Liver (tissue), 9 donors: Measurements from ENCODE around the gene KHK. TPM values are rescaled to one million over a fixed set of nuclear protein-coding genes. Genes with fewer than 3 reads are reported as not detected.
A peak's percentile ranks its signal among the peaks of the same experiment; 100 is the strongest.

ENCODE experiments used
- DNase-seq: peaks from one replicate; pipeline ENCODE4 v3.0.0-alpha.2; 2017; ENCODE audit warnings: low spot score
- H3K27ac ChIP-seq, 2 donors: one replicate each; pipeline ENCODE4 v1.7.0; 2013; ENCODE audit warnings: inconsistent platforms in 2 of 2, low read length in 2 of 2, control low read depth in 1 of 2, low read depth in 1 of 2, mild to moderate bottlenecking in 1 of 2
- H3K27me3 ChIP-seq, 4 donors: one replicate each; pipeline versions ENCODE4 v1.6.1 to v1.7.0; 2013; ENCODE audit warnings: low read length in 3 of 4, inconsistent platforms in 1 of 4, mild to moderate bottlenecking in 1 of 4, moderate library complexity in 1 of 4; ENCODE audit not compliant: control insufficient read depth in 4 of 4, insufficient read depth in 4 of 4
- H3K36me3 ChIP-seq, 4 donors: one replicate each; pipeline versions ENCODE4 v1.6.1 to v1.7.0; 2013; ENCODE audit warnings: low read length in 3 of 4, mild to moderate bottlenecking in 3 of 4, low read depth in 1 of 4, moderate library complexity in 1 of 4; ENCODE audit not compliant: control insufficient read depth in 4 of 4, insufficient read depth in 3 of 4
- H3K4me1 ChIP-seq, 4 donors: one replicate each; pipeline versions ENCODE4 v1.6.1 to v1.7.0; 2013; ENCODE audit warnings: low read length in 3 of 4, mild to moderate bottlenecking in 3 of 4, moderate library complexity in 1 of 4; ENCODE audit not compliant: control insufficient read depth in 4 of 4, insufficient read depth in 4 of 4
- H3K4me3 ChIP-seq, 3 donors: one replicate each; pipeline versions ENCODE4 v1.6.1 to v1.7.0; 2013; ENCODE audit warnings: low read length in 3 of 3, control low read depth in 1 of 3, low read depth in 1 of 3, mild to moderate bottlenecking in 1 of 3
- H3K9ac ChIP-seq, 2 donors: one replicate each; pipeline ENCODE4 v1.7.0; 2013; ENCODE audit warnings: low read length in 2 of 2, mild to moderate bottlenecking in 2 of 2, moderate library complexity in 2 of 2, control low read depth in 1 of 2, low read depth in 1 of 2
- H3K9me3 ChIP-seq, 4 donors: one replicate each; pipeline versions ENCODE4 v1.6.1 to v1.7.0; 2013; ENCODE audit warnings: low read length in 3 of 4; ENCODE audit not compliant: control insufficient read depth in 4 of 4
- RAD21 ChIP-seq, 2 donors: IDR thresholded peaks; 2 replicates each; pipeline ENCODE4 v1.6.1; 2016; ENCODE audit warnings: antibody characterized with exemption in 2 of 2, mild to moderate bottlenecking in 2 of 2
- SP1 ChIP-seq: IDR thresholded peaks from 2 replicates; pipeline ENCODE4 v1.6.1; 2018; ENCODE audit warnings: antibody characterized with exemption, mild to moderate bottlenecking
- TAF1 ChIP-seq: conservative IDR thresholded peaks from 2 replicates; pipeline ENCODE4 v1.6.1; 2016; ENCODE audit warnings: antibody characterized with exemption, mild to moderate bottlenecking
- WGBS: extraction: QIAGEN DNeasy Blood & Tissue Kit; methylation state at CpG from one replicate; pipeline ENCODE4 v1.1.7; 2013; 5-methylcytosine and 5-hydroxymethylcytosine counted together
- polyA plus RNA-seq, 2 donors: library from polyadenylated mRNA; stranded (reverse) in 1 of 2; unstranded in 1 of 2; fragments of 200-250 nt in 1 of 2; fragments of >200 nt in 1 of 2; fragmentation: Nextera tagmentation in 1 of 2; extraction: Ambion mirVana in 1 of 2; gene quantifications; one replicate each; pipeline versions ENCODE4 v1.2.1 to v1.2.3, GENCODE V29; 2013 to 2015
- total RNA-seq, 2 donors: library from RNA; depleted of rRNA; stranded (reverse); fragments of >200 nt; gene quantifications; one replicate each; pipeline ENCODE4 v1.2.3, GENCODE V29; 2014
- TF ChIP-seq, protein P1 (sequence below): fragments of 150-350 bp; IDR thresholded peaks from 2 replicates; pipeline ENCODE4 v1.5.1; 2017; ENCODE audit warnings: improper control_type of control experiment, low read depth, low read length; ENCODE audit not compliant: missing input control
- TF ChIP-seq, protein P2 (sequence below): IDR thresholded peaks from 2 replicates; pipeline ENCODE4 v1.6.1; 2016; ENCODE audit warnings: antibody characterized with exemption
- TF ChIP-seq, protein P3 (sequence below): IDR thresholded peaks from 2 replicates; pipeline ENCODE4 v1.6.1; 2016; ENCODE audit warnings: antibody characterized with exemption
- donor health status: healthy.
- donor health status: healthy.
- donor health status: healthy.
- donor health status: healthy.
- donor health status: healthy.

Gene KHK
- total and polyA plus RNA-seq, 4 donors: 26.1 to 462 (median 188) TPM

GRCh38 chr2:27085062-27085672 is 1.4 kb upstream of the KHK start:
- WGBS: 68% methylated on average over 10 of the region's 10 CpGs
- H3K4me3 ChIP-seq: peak overlapping the region in 2 of 3 donors; percentile 63 to 73
- DNase-seq: no peak
- no peak overlapping the region for H3K9ac ChIP-seq
- H3K27me3 ChIP-seq: no peaks in the 10 kb centered on the region
- TF ChIP-seq SP1: no peak
- H3K36me3 ChIP-seq: no peaks in the 10 kb centered on the region
- H3K27ac ChIP-seq: peak overlapping the region in 1 of 2 donors; percentile 87
- no peaks in the 10 kb centered on the region for H3K9me3 ChIP-seq
- peaks cover 9 to 68% (median 35%) of the 10 kb centered on the region in 4 donors for H3K4me1 ChIP-seq

DNA sequence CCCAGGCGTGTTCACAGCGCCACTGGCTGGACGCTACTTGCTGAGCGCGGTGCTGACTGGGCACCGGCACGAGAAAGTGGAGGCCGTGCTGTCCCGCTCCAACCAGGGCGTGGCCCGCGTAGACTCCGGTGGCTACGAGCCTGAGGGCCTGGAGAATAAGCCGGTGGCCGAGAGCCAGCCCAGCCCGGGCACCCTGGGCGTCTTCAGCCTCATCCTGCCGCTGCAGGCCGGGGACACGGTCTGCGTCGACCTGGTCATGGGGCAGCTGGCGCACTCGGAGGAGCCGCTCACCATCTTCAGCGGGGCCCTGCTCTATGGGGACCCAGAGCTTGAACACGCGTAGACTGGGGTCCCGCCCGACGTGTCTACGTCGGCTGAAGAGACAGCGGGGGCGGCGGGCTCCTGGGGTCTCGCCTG is 891 bp upstream of the KHK start:
- TF ChIP-seq, protein P1, sequence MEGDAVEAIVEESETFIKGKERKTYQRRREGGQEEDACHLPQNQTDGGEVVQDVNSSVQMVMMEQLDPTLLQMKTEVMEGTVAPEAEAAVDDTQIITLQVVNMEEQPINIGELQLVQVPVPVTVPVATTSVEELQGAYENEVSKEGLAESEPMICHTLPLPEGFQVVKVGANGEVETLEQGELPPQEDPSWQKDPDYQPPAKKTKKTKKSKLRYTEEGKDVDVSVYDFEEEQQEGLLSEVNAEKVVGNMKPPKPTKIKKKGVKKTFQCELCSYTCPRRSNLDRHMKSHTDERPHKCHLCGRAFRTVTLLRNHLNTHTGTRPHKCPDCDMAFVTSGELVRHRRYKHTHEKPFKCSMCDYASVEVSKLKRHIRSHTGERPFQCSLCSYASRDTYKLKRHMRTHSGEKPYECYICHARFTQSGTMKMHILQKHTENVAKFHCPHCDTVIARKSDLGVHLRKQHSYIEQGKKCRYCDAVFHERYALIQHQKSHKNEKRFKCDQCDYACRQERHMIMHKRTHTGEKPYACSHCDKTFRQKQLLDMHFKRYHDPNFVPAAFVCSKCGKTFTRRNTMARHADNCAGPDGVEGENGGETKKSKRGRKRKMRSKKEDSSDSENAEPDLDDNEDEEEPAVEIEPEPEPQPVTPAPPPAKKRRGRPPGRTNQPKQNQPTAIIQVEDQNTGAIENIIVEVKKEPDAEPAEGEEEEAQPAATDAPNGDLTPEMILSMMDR: peak; percentile 28
- TF ChIP-seq, protein P2, sequence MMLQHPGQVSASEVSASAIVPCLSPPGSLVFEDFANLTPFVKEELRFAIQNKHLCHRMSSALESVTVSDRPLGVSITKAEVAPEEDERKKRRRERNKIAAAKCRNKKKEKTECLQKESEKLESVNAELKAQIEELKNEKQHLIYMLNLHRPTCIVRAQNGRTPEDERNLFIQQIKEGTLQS: no peak
- peak; percentile 75 to 76 for TF ChIP-seq RAD21 (IDR thresholded peaks at IDR 0.05)
- peaks cover 10 to 65% (median 34%) of the 10 kb centered on the region in 4 donors for H3K4me1 ChIP-seq
- 3% methylated on average over 38 of the region's 38 CpGs for WGBS
- no peaks in the 10 kb centered on the region for H3K36me3 ChIP-seq
- no peaks in the 10 kb centered on the region for H3K9me3 ChIP-seq
- peak overlapping the region; percentile 70 to 87 for H3K27ac ChIP-seq
- peak; percentile 69 for DNase-seq
- no peak overlapping the region for H3K9ac ChIP-seq
- H3K4me3 ChIP-seq: peak overlapping the region; percentile 46 to 73 (median 63)
- H3K27me3 ChIP-seq: no peaks in the 10 kb centered on the region

- peak; percentile 98 for DNase-seq
- Histone ChIP-seq H3K4me1 (peaks cover 10 to 65% (median 36%) of the 10 kb centered on the region in 4 donors), H3K27me3 (no peaks in the 10 kb centered on the region), H3K9ac (no peak overlapping the region), H3K4me3 (peak overlapping the region; percentile 46 to 73 (median 63)), H3K27ac (peak overlapping the region; percentile 70 to 87), H3K9me3 (no peaks in the 10 kb centered on the region), H3K36me3 (no peaks in the 10 kb centered on the region)
- TF ChIP-seq TAF1: no peak
- peak; percentile 58 to 71 for TF ChIP-seq RAD21 (IDR thresholded peaks at IDR 0.05)
- TF ChIP-seq, protein P3, sequence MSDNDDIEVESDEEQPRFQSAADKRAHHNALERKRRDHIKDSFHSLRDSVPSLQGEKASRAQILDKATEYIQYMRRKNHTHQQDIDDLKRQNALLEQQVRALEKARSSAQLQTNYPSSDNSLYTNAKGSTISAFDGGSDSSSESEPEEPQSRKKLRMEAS: no peak
- TF ChIP-seq, protein P1: peak; percentile 95
- WGBS: under 1% methylated on average over 81 of the region's 81 CpGs
Measured at GRCh38 chr2:27086090-27086723, 365 bp upstream of the KHK start.
